Stomach (tissue), 9 donors: ENCODE measurements around the gene COPS8. TPM values are rescaled to one million over a fixed set of nuclear protein-coding genes. Genes with fewer than 3 reads are reported as not detected.

Source experiments
- DNase-seq, 2 donors: peaks; one replicate each; pipeline versions ENCODE4 v3.0.0 to v3.0.0-alpha.2; 2013 to 2019
- H3K27ac ChIP-seq, 5 donors: fragments of 200-600 bp in 4 of 5; sonication (generic) in 4 of 5; one replicate each; pipeline ENCODE4 v1.5.1; 2013 to 2019; ENCODE audit warnings: mild to moderate bottlenecking in 1 of 5, moderate library complexity in 1 of 5
- H3K27me3 ChIP-seq, 3 donors: fragments of 200-600 bp; sonication (generic); one replicate each; pipeline ENCODE4 v1.5.1; 2017 to 2019; ENCODE audit warnings: mixed run types in 1 of 3
- H3K36me3 ChIP-seq, 4 donors: fragments of 200-600 bp; sonication (generic); 1 replicate in 3 of 4; 2 replicates in 1 of 4; pipeline ENCODE4 v1.5.1; 2016 to 2019
- H3K4me1 ChIP-seq, 4 donors: fragments of 200-600 bp; sonication (generic); one replicate each; pipeline ENCODE4 v1.5.1; 2016 to 2019
- H3K4me3 ChIP-seq, 4 donors: fragments of 200-600 bp; sonication (generic) in 3 of 4; one replicate each; pipeline ENCODE4 v1.5.1; 2016 to 2019; ENCODE audit warnings: mild to moderate bottlenecking in 1 of 4
- H3K9me3 ChIP-seq, 4 donors: fragments of 200-600 bp; sonication (generic); one replicate each; pipeline ENCODE4 v1.5.1; 2016 to 2019
- CTCF ChIP-seq, 7 experiments: fragments of 450-650 bp in 4 of 7; fragments of 200-600 bp in 3 of 7; sonication (generic) in 3 of 7; IDR thresholded peaks; one replicate each; pipeline ENCODE4 v1.5.1; 2016 to 2019; ENCODE audit warnings: antibody characterized with exemption in 7 of 7, control low read depth in 2 of 7, mild to moderate bottlenecking in 1 of 7
- EP300 ChIP-seq: sonication (generic); formaldehyde crosslinking; IDR thresholded peaks from one replicate; pipeline ENCODE4 v1.6.1; 2017; ENCODE audit warnings: antibody characterized with exemption
- POLR2A ChIP-seq, 4 donors: fragments of 450-650 bp; IDR thresholded peaks; one replicate each; pipeline ENCODE4 v1.6.1; 2016; ENCODE audit warnings: antibody characterized with exemption in 4 of 4, control low read depth in 2 of 4, mild to moderate bottlenecking in 1 of 4, moderate library complexity in 1 of 4
- POLR2AphosphoS5 ChIP-seq, 3 donors: sonication (generic); formaldehyde crosslinking; IDR thresholded peaks; one replicate each; pipeline ENCODE4 v1.6.1; 2016; ENCODE audit warnings: antibody characterized with exemption in 3 of 3
- WGBS, 5 donors: extraction: QIAGEN DNeasy Blood & Tissue Kit in 3 of 5; methylation state at CpG; one replicate each; pipeline versions ENCODE4 v1.1.5 to v1.1.7; 2013 to 2018; 5-methylcytosine and 5-hydroxymethylcytosine counted together
- intact Hi-C: fragments of 100-400 bp; cut with DNase I; formaldehyde crosslinking; loops from one replicate; pipeline ENCODE4 v1.15.1; 2023; ENCODE audit warnings: low total_unique reads
- polyA plus RNA-seq, 3 donors: library from polyadenylated mRNA; stranded (reverse); fragments of 200-250 nt; gene quantifications; one replicate each; pipeline ENCODE4 v1.2.3, GENCODE V29; 2013
- total RNA-seq, 5 donors: library from RNA; depleted of rRNA; stranded (reverse); fragments of >200 nt; gene quantifications; one replicate each; pipeline versions ENCODE4 v1.1.0 to v1.2.3, GENCODE V29; 2014 to 2016
- donor health status: healthy with polysubstance abuse.
- donor health status: Bipolar disorder and iron deficiency.
- donor health status: healthy.

The COPS8 gene
- total and polyA plus RNA-seq, 8 donors, result 24.1 to 105 (median 53.3) TPM

GRCh38 chr2:237096911-237097310 is 11.2 kb downstream of the COPS8 start:
- DNase-seq, result no peak
- Histone ChIP-seq H3K4me3 (no peak overlapping the region), H3K36me3 (peaks cover 31 to 91% (median 84%) of the 10 kb centered on the region in 4 donors), H3K27ac (no peak overlapping the region), H3K27me3 (no peaks in the 10 kb centered on the region), H3K4me1 (peaks cover under 1 to 27% (median 15%) of the 10 kb centered on the region in 4 donors), H3K9me3 (no peaks in the 10 kb centered on the region)
- intact Hi-C loops, result no loop called here
- no peak for TF ChIP-seq POLR2AphosphoS5 (IDR thresholded peaks at IDR 0.05)
- no peak for TF ChIP-seq EP300
- no peak for TF ChIP-seq CTCF (IDR thresholded peaks at IDR 0.05)
- TF ChIP-seq POLR2A (IDR thresholded peaks at IDR 0.05), result no peak
- 86 to 94% (median 93%) methylated on average over 4 of the region's 4 CpGs for WGBS, 5 donors

DNA sequence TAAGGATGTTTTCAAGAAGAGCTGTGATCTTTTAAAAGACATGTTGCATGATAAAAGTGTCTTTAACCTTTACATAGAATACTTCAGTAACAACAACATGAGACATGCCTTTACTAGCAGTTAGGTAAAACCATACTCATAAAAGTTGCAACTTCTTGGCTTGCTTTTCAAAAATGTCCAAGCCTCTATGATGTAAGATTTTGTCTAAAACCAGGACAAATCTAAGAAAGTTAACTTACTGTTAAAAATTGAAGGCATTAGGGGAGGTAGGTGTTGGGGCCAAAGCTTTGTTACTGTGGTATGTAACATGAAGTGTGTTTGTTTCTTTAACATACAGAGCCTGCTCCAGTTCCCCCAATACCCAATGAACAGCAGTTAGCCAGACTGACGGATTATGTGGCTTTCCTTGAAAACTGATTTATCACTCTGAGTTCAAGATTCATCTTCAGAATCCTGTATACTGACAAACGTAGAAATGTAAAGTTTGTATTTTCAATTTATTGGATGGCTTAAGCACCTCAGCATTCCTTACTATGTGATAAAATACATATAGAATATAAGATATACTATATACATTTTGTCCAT is 11.7 kb downstream of the COPS8 start:
- Histone ChIP-seq H3K4me1 (peaks cover 0 to 22% (median 12%) of the 10 kb centered on the region in 4 donors), H3K27me3 (no peaks in the 10 kb centered on the region), H3K9me3 (no peaks in the 10 kb centered on the region), H3K36me3 (peaks cover 31 to 93% (median 87%) of the 10 kb centered on the region in 4 donors), H3K4me3 (no peak overlapping the region), H3K27ac (peak overlapping the region in 2 of 5 donors; percentile 4 to 35)
- TF ChIP-seq EP300 (no peak), POLR2A (IDR thresholded peaks at IDR 0.05) (no peak), CTCF (IDR thresholded peaks at IDR 0.05) (no peak), POLR2AphosphoS5 (IDR thresholded peaks at IDR 0.05) (no peak)
- no peak for DNase-seq
- intact Hi-C loops, result no loop called here
- WGBS, 5 donors, result 89 to 99% (median 96%) methylated on average over 2 of the region's 2 CpGs

GRCh38 chr2:237097911-237098702 is 12.4 kb downstream of the COPS8 start:
- intact Hi-C loops, result no loop called here
- no peak overlapping the region for H3K4me3 ChIP-seq
- peak overlapping the region in 2 of 5 donors; percentile 25 to 35 for H3K27ac ChIP-seq
- no peaks in the 10 kb centered on the region for H3K27me3 ChIP-seq
- DNase-seq, result no peak
- WGBS, 5 donors, result 85 to 91% (median 89%) methylated on average over 4 of the region's 4 CpGs
- peaks cover 31 to 97% (median 92%) of the 10 kb centered on the region in 4 donors for H3K36me3 ChIP-seq
- no peaks in the 10 kb centered on the region for H3K9me3 ChIP-seq
- peaks cover 0 to 15% (median 7%) of the 10 kb centered on the region in 4 donors for H3K4me1 ChIP-seq
- TF ChIP-seq EP300 (no peak), POLR2AphosphoS5 (IDR thresholded peaks at IDR 0.05) (peak in 2 of 3 donors; percentile 22 to 44)

GRCh38 chr2:237099804-237100203 is 14.1 kb downstream of the COPS8 start:
- intact Hi-C loops, result no loop called here
- Histone ChIP-seq H3K4me1 (no peaks in the 10 kb centered on the region), H3K9me3 (no peaks in the 10 kb centered on the region), H3K27me3 (no peaks in the 10 kb centered on the region), H3K36me3 (peaks cover 22 to 95% (median 84%) of the 10 kb centered on the region in 4 donors), H3K27ac (no peak overlapping the region), H3K4me3 (no peak overlapping the region)
- DNase-seq, result no peak
- TF ChIP-seq POLR2AphosphoS5 (IDR thresholded peaks at IDR 0.05) (no peak), EP300 (no peak), POLR2A (IDR thresholded peaks at IDR 0.05) (no peak), CTCF (IDR thresholded peaks at IDR 0.05) (no peak)
- 83 to 92% (median 87%) methylated on average over 3 of the region's 3 CpGs for WGBS, 5 donors
